Esophagus muscularis mucosa (tissue), 4 donors: ENCODE data around the gene PTBP2. TPM values are rescaled to one million over a fixed set of nuclear protein-coding genes. Genes with fewer than 3 reads are reported as not detected.

Experiments
- DNase-seq: peaks from one replicate; pipeline ENCODE4 v3.0.0-alpha.2; 2017; ENCODE audit errors: extremely low spot score
- H3K27ac ChIP-seq, 4 donors: fragments of 200-600 bp; sonication (generic); replicated peaks in 1 of 4; 1 replicate in 3 of 4; 2 replicates in 1 of 4; pipeline ENCODE4 v1.5.1; 2016 to 2019; ENCODE audit warnings: mild to moderate bottlenecking in 1 of 4
- H3K27me3 ChIP-seq, 4 donors: fragments of 200-600 bp; sonication (generic); one replicate each; pipeline versions ENCODE4 v1.5.1 to v1.6.0; 2016 to 2019
- H3K36me3 ChIP-seq, 4 donors: fragments of 200-600 bp; sonication (generic); one replicate each; pipeline ENCODE4 v1.5.1; 2016 to 2019
- H3K4me1 ChIP-seq, 4 donors: fragments of 200-600 bp; sonication (generic); one replicate each; pipeline ENCODE4 v1.5.1; 2016 to 2019
- H3K4me3 ChIP-seq, 4 donors: fragments of 200-600 bp; sonication (generic); 1 replicate in 2 of 4; 2 replicates in 2 of 4; pipeline ENCODE4 v1.5.1; 2016 to 2019; ENCODE audit warnings: mild to moderate bottlenecking in 4 of 4, moderate library complexity in 1 of 4
- H3K9me3 ChIP-seq, 4 donors: fragments of 200-600 bp; sonication (generic); 1 replicate in 3 of 4; 2 replicates in 1 of 4; pipeline ENCODE4 v1.5.1; 2016 to 2019
- CTCF ChIP-seq, 3 experiments: fragments of 200-600 bp in 2 of 3; fragments of 450-650 bp in 1 of 3; sonication (generic) in 2 of 3; IDR thresholded peaks; one replicate each; pipeline ENCODE4 v1.5.1; 2017 to 2019; ENCODE audit warnings: antibody characterized with exemption in 3 of 3, mild to moderate bottlenecking in 2 of 3, moderate library complexity in 1 of 3
- EP300 ChIP-seq: sonication (generic); formaldehyde crosslinking; IDR thresholded peaks from one replicate; pipeline ENCODE4 v1.6.1; 2017; ENCODE audit warnings: antibody characterized with exemption
- POLR2A ChIP-seq: fragments of 450-650 bp; IDR thresholded peaks from one replicate; pipeline ENCODE4 v1.6.1; 2017; ENCODE audit warnings: antibody characterized with exemption, moderate library complexity, mild to moderate bottlenecking, low read depth
- POLR2AphosphoS5 ChIP-seq, 2 donors: sonication (generic); formaldehyde crosslinking; IDR thresholded peaks; one replicate each; pipeline ENCODE4 v1.6.1; 2017; ENCODE audit warnings: antibody characterized with exemption in 2 of 2
- WGBS: methylation state at CpG from one replicate; pipeline ENCODE4 v1.1.5; 2018; 5-methylcytosine and 5-hydroxymethylcytosine counted together
- intact Hi-C: fragments of 100-400 bp; cut with DNase I; formaldehyde crosslinking; loops from one replicate; pipeline ENCODE4 v1.15.1; 2023
- total RNA-seq, 4 donors: library from RNA; depleted of rRNA; stranded (reverse); fragments of >200 nt; gene quantifications; one replicate each; pipeline versions ENCODE4 v1.1.0 to v1.2.1, GENCODE V29; 2016

The PTBP2 gene
- total RNA-seq, 4 donors from 2014 or later: 66.9 to 111 (median 82.8) TPM

- intact Hi-C loops: no loop called here
- no peak for TF ChIP-seq POLR2AphosphoS5 (IDR thresholded peaks at IDR 0.05)
- TF ChIP-seq EP300: no peak
- TF ChIP-seq POLR2A: no peak
- TF ChIP-seq CTCF (IDR thresholded peaks at IDR 0.05): no peak
- H3K4me1 ChIP-seq: peaks cover 0 to 12% (median 5%) of the 10 kb centered on the region in 4 donors
- H3K36me3 ChIP-seq: no peaks in the 10 kb centered on the region
- DNase-seq: no peak
- 60% methylated on average over 7 of the region's 7 CpGs for WGBS
- no peak overlapping the region for H3K4me3 ChIP-seq
- H3K9me3 ChIP-seq: no peaks in the 10 kb centered on the region
- no peak overlapping the region for H3K27ac ChIP-seq
- no peaks in the 10 kb centered on the region for H3K27me3 ChIP-seq
Measured at GRCh38 chr1:96837057-96837780, 115.6 kb downstream of the PTBP2 start.

- Histone ChIP-seq H3K27ac (no peak overlapping the region), H3K27me3 (no peaks in the 10 kb centered on the region), H3K4me1 (peaks cover 0 to 12% (median 5%) of the 10 kb centered on the region in 4 donors), H3K36me3 (no peaks in the 10 kb centered on the region), H3K9me3 (no peaks in the 10 kb centered on the region), H3K4me3 (no peak overlapping the region)
- TF ChIP-seq CTCF (IDR thresholded peaks at IDR 0.05): no peak
- 50% methylated on average over 2 of the region's 2 CpGs for WGBS
- intact Hi-C loops: no loop called here
- no peak for DNase-seq
Measured at GRCh38 chr1:96837781-96838216, 116.2 kb downstream of the PTBP2 start.

DNA sequence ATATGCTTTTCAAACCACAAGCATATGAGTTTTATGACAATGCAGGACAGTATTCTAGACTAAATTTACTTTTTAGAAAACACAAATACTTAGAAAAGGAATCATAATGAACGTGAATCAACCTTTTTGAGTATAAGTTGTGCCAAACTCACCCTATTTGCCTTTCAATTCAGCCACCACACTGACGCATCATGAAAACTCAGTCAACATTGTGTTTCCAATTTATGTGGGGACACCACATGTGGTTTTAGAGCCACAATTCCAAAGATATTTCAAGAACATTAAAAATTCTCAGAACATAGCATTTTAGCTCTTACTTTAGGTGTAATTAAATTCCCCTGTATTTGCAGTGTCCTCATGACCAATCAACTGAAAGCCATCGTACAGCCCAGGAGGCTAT is 118.8 kb downstream of the PTBP2 start:
- no peak overlapping the region for H3K4me3 ChIP-seq
- H3K9me3 ChIP-seq: no peaks in the 10 kb centered on the region
- H3K27me3 ChIP-seq: no peaks in the 10 kb centered on the region
- WGBS: 87% methylated on average over 3 of the region's 3 CpGs
- no peak for TF ChIP-seq CTCF (IDR thresholded peaks at IDR 0.05)
- H3K27ac ChIP-seq: no peak overlapping the region
- no peak for DNase-seq
- intact Hi-C loops: no loop called here
- H3K36me3 ChIP-seq: no peaks in the 10 kb centered on the region
- peaks cover 0 to 12% (median 5%) of the 10 kb centered on the region in 4 donors for H3K4me1 ChIP-seq

GRCh38 chr1:96842215-96842614 is 120.6 kb downstream of the PTBP2 start:
- Histone ChIP-seq H3K4me3 (no peak overlapping the region), H3K36me3 (no peaks in the 10 kb centered on the region), H3K27ac (no peak overlapping the region), H3K4me1 (peaks cover 0 to 10% (median 4%) of the 10 kb centered on the region in 4 donors), H3K9me3 (no peaks in the 10 kb centered on the region), H3K27me3 (no peaks in the 10 kb centered on the region)
- no peak for DNase-seq
- intact Hi-C loops: no loop called here
- TF ChIP-seq CTCF (IDR thresholded peaks at IDR 0.05) (peak in 1 of 3 experiments; percentile 5), EP300 (no peak), POLR2A (no peak), POLR2AphosphoS5 (IDR thresholded peaks at IDR 0.05) (no peak)

DNA sequence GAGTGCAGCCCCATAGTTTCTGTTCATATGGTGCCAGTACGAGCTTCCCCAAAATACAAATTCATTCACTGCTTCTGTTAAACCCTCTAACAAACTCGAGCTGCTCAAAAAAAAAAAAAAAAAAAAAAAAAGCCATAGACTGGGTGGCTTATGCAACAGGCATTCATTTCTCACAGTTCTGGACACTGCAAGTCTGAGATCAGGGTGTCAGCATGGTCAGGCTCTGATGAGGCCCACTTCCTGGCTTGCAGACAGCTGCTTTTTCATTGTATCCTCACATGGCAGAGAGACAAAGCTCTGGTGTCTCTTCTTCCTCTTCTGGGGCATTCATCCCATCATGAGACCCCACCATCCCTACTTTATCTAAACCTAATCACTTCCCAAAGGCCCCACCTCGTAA is 121.6 kb downstream of the PTBP2 start:
- H3K27ac ChIP-seq: no peak overlapping the region
- DNase-seq: no peak
- H3K4me1 ChIP-seq: peaks cover 0 to 1% (median 0%) of the 10 kb centered on the region in 4 donors
- no peaks in the 10 kb centered on the region for H3K36me3 ChIP-seq
- H3K27me3 ChIP-seq: no peaks in the 10 kb centered on the region
- intact Hi-C loops: no loop called here
- 74% methylated on average over 3 of the region's 3 CpGs for WGBS
- no peaks in the 10 kb centered on the region for H3K9me3 ChIP-seq
- no peak for TF ChIP-seq POLR2A
- no peak for TF ChIP-seq EP300
- TF ChIP-seq CTCF (IDR thresholded peaks at IDR 0.05): no peak
- no peak for TF ChIP-seq POLR2AphosphoS5 (IDR thresholded peaks at IDR 0.05)
- no peak overlapping the region for H3K4me3 ChIP-seq
